ENCODE data around the gene GPRC5C.

GPRC5C gene

GRCh38 chr17:74435775-74436359, 4.0 kb downstream of the GPRC5C start:
- Histone ChIP-seq H3K4me1 (ENCODE audit: control insufficient read depth, insufficient read depth, low read length, poor library complexity, severe bottlenecking) (peaks cover 22% of the 10 kb centered on the region), H3K9me3 (ENCODE audit: control insufficient read depth, low read length) (no peaks in the 10 kb centered on the region), H3K4me3 (ENCODE audit: extremely low read depth, insufficient read depth, low read length, poor library complexity, severe bottlenecking) (no peak overlapping the region), H3K27ac (ENCODE audit: low read depth, low read length, severe bottlenecking) (no peak overlapping the region), H3K36me3 (ENCODE audit: control insufficient read depth, insufficient read depth, low read length) (peaks cover 58% of the 10 kb centered on the region)
- WGBS, 2 experiments (ENCODE audit: insufficient coverage in 2 of 2), result 86 to 91% methylated on average over 4 to 5 of the region's 5 CpGs

- 67 to 90% methylated on average over 1 to 3 of the region's 3 CpGs for WGBS, 2 experiments (ENCODE audit: insufficient coverage in 2 of 2)
- no peaks in the 10 kb centered on the region for H3K9me3 ChIP-seq (ENCODE audit: control insufficient read depth, low read length)
- H3K4me1 ChIP-seq (ENCODE audit: control insufficient read depth, insufficient read depth, low read length, poor library complexity, severe bottlenecking), result peaks cover 25% of the 10 kb centered on the region
- H3K4me3 ChIP-seq (ENCODE audit: extremely low read depth, insufficient read depth, low read length, poor library complexity, severe bottlenecking), result no peak overlapping the region
- H3K36me3 ChIP-seq (ENCODE audit: control insufficient read depth, insufficient read depth, low read length), result peaks cover 74% of the 10 kb centered on the region
- H3K27ac ChIP-seq (ENCODE audit: low read depth, low read length, severe bottlenecking), result no peak overlapping the region
Observed at GRCh38 chr17:74437702-74438101, 5.8 kb downstream of the GPRC5C start.

- 96 to 98% methylated on average over 30 to 31 of the region's 31 CpGs for WGBS, 2 experiments (ENCODE audit: insufficient coverage in 2 of 2)
- H3K9me3 ChIP-seq (ENCODE audit: control insufficient read depth, low read length), result no peaks in the 10 kb centered on the region
- peaks cover 35% of the 10 kb centered on the region for H3K4me1 ChIP-seq (ENCODE audit: control insufficient read depth, insufficient read depth, low read length, poor library complexity, severe bottlenecking)
- H3K4me3 ChIP-seq (ENCODE audit: extremely low read depth, insufficient read depth, low read length, poor library complexity, severe bottlenecking), result no peak overlapping the region
- H3K27ac ChIP-seq (ENCODE audit: low read depth, low read length, severe bottlenecking), result no peak overlapping the region
- peaks cover 89% of the 10 kb centered on the region for H3K36me3 ChIP-seq (ENCODE audit: control insufficient read depth, insufficient read depth, low read length)
Observed at GRCh38 chr17:74439691-74440567, 8.0 kb downstream of the GPRC5C start.

GRCh38 chr17:74441537-74441936, 9.6 kb downstream of the GPRC5C start:
- H3K4me1 ChIP-seq (ENCODE audit: control insufficient read depth, insufficient read depth, low read length, poor library complexity, severe bottlenecking), result peaks cover 23% of the 10 kb centered on the region
- H3K27ac ChIP-seq (ENCODE audit: low read depth, low read length, severe bottlenecking), result no peak overlapping the region
- H3K4me3 ChIP-seq (ENCODE audit: extremely low read depth, insufficient read depth, low read length, poor library complexity, severe bottlenecking), result no peak overlapping the region
- 93 to 100% methylated on average over 4 to 5 of the region's 7 CpGs for WGBS, 2 experiments (ENCODE audit: insufficient coverage in 2 of 2)
- H3K36me3 ChIP-seq (ENCODE audit: control insufficient read depth, insufficient read depth, low read length), result peaks cover 84% of the 10 kb centered on the region
- no peaks in the 10 kb centered on the region for H3K9me3 ChIP-seq (ENCODE audit: control insufficient read depth, low read length)

GRCh38 chr17:74442291-74442669, 10.4 kb downstream of the GPRC5C start:
- Histone ChIP-seq H3K4me3 (ENCODE audit: extremely low read depth, insufficient read depth, low read length, poor library complexity, severe bottlenecking) (no peak overlapping the region), H3K36me3 (ENCODE audit: control insufficient read depth, insufficient read depth, low read length) (peaks cover 85% of the 10 kb centered on the region), H3K27ac (ENCODE audit: low read depth, low read length, severe bottlenecking) (no peak overlapping the region), H3K4me1 (ENCODE audit: control insufficient read depth, insufficient read depth, low read length, poor library complexity, severe bottlenecking) (peaks cover 23% of the 10 kb centered on the region), H3K9me3 (ENCODE audit: control insufficient read depth, low read length) (no peaks in the 10 kb centered on the region)
- 86 to 87% methylated on average over 5 to 6 of the region's 6 CpGs for WGBS, 2 experiments (ENCODE audit: insufficient coverage in 2 of 2)

GRCh38 chr17:74442670-74443515, 11.0 kb downstream of the GPRC5C start:
- 73 to 79% methylated on average over 22 to 23 of the region's 28 CpGs for WGBS, 2 experiments (ENCODE audit: insufficient coverage in 2 of 2)
- H3K36me3 ChIP-seq (ENCODE audit: control insufficient read depth, insufficient read depth, low read length), result peaks cover 91% of the 10 kb centered on the region
- no peak overlapping the region for H3K4me3 ChIP-seq (ENCODE audit: extremely low read depth, insufficient read depth, low read length, poor library complexity, severe bottlenecking)
- no peaks in the 10 kb centered on the region for H3K9me3 ChIP-seq (ENCODE audit: control insufficient read depth, low read length)
- no peak overlapping the region for H3K27ac ChIP-seq (ENCODE audit: low read depth, low read length, severe bottlenecking)
- peaks cover 23% of the 10 kb centered on the region for H3K4me1 ChIP-seq (ENCODE audit: control insufficient read depth, insufficient read depth, low read length, poor library complexity, severe bottlenecking)

- no peak overlapping the region for H3K4me3 ChIP-seq (ENCODE audit: extremely low read depth, insufficient read depth, low read length, poor library complexity, severe bottlenecking)
- 94 to 96% methylated on average over 7 to 8 of the region's 8 CpGs for WGBS, 2 experiments (ENCODE audit: insufficient coverage in 2 of 2)
- no peak overlapping the region for H3K27ac ChIP-seq (ENCODE audit: low read depth, low read length, severe bottlenecking)
- no peaks in the 10 kb centered on the region for H3K9me3 ChIP-seq (ENCODE audit: control insufficient read depth, low read length)
- peaks cover 91% of the 10 kb centered on the region for H3K36me3 ChIP-seq (ENCODE audit: control insufficient read depth, insufficient read depth, low read length)
- H3K4me1 ChIP-seq (ENCODE audit: control insufficient read depth, insufficient read depth, low read length, poor library complexity, severe bottlenecking), result peaks cover 23% of the 10 kb centered on the region
Observed at GRCh38 chr17:74443516-74444296, 11.8 kb downstream of the GPRC5C start.

- H3K9me3 ChIP-seq (ENCODE audit: control insufficient read depth, low read length), result no peaks in the 10 kb centered on the region
- H3K4me1 ChIP-seq (ENCODE audit: control insufficient read depth, insufficient read depth, low read length, poor library complexity, severe bottlenecking), result peaks cover 23% of the 10 kb centered on the region
- WGBS, 2 experiments (ENCODE audit: insufficient coverage in 2 of 2), result 20 to 36% methylated on average over 1 to 4 of the region's 12 CpGs
- no peak overlapping the region for H3K4me3 ChIP-seq (ENCODE audit: extremely low read depth, insufficient read depth, low read length, poor library complexity, severe bottlenecking)
- no peak overlapping the region for H3K27ac ChIP-seq (ENCODE audit: low read depth, low read length, severe bottlenecking)
- H3K36me3 ChIP-seq (ENCODE audit: control insufficient read depth, insufficient read depth, low read length), result peaks cover 91% of the 10 kb centered on the region
Observed at GRCh38 chr17:74444406-74444805, 12.5 kb downstream of the GPRC5C start.

- Histone ChIP-seq H3K4me1 (ENCODE audit: control insufficient read depth, insufficient read depth, low read length, poor library complexity, severe bottlenecking) (peaks cover 23% of the 10 kb centered on the region), H3K9me3 (ENCODE audit: control insufficient read depth, low read length) (no peaks in the 10 kb centered on the region), H3K4me3 (ENCODE audit: extremely low read depth, insufficient read depth, low read length, poor library complexity, severe bottlenecking) (no peak overlapping the region), H3K27ac (ENCODE audit: low read depth, low read length, severe bottlenecking) (no peak overlapping the region), H3K36me3 (ENCODE audit: control insufficient read depth, insufficient read depth, low read length) (peaks cover 91% of the 10 kb centered on the region)
- 97 to 100% methylated on average over 4 to 6 of the region's 7 CpGs for WGBS, 2 experiments (ENCODE audit: insufficient coverage in 2 of 2)
Observed at GRCh38 chr17:74445158-74445557, 13.3 kb downstream of the GPRC5C start.

All from mesodermal cell (in vitro differentiated cells).